ENCODE data around the gene LECT2. TPM values are rescaled to one million over a fixed set of nuclear protein-coding genes. Genes with fewer than 3 reads are reported as not detected.

Gene LECT2
- total and polyA plus RNA-seq, 3 experiments from 2014 or later = not detected

GRCh38 chr5:135964670-135965320, 10.0 kb upstream of the LECT2 start:
- H3K4me1 ChIP-seq (ENCODE audit: insufficient read depth, low read length) = no peaks in the 10 kb centered on the region
- no peak overlapping the region for H3K27ac ChIP-seq (ENCODE audit: low read depth, low read length)
- Mint-ChIP-seq H3K4me1 (no peaks in the 10 kb centered on the region), H3K36me3 (no peaks in the 10 kb centered on the region), H3K27ac (no peak overlapping the region), H3K9me3 (no peaks in the 10 kb centered on the region), H3K4me3 (peak overlapping the region in 1 of 7 donors; percentile 27), H3K27me3 (peaks cover 0 to 28% of the 10 kb centered on the region in 2 donors)
- CTCF ChIA-PET = no interaction called here
- H3K36me3 ChIP-seq (ENCODE audit: insufficient read depth, low read length) = no peaks in the 10 kb centered on the region
- no peak for DNase-seq
- POLR2A ChIA-PET = no interaction called here
- H3K9me3 ChIP-seq (ENCODE audit: low read length) = no peaks in the 10 kb centered on the region
- no peaks in the 10 kb centered on the region for H3K27me3 ChIP-seq (ENCODE audit: insufficient read depth, low read length, poor library complexity, severe bottlenecking)
- no peak overlapping the region for H3K4me3 ChIP-seq (ENCODE audit: low read length)

DNA sequence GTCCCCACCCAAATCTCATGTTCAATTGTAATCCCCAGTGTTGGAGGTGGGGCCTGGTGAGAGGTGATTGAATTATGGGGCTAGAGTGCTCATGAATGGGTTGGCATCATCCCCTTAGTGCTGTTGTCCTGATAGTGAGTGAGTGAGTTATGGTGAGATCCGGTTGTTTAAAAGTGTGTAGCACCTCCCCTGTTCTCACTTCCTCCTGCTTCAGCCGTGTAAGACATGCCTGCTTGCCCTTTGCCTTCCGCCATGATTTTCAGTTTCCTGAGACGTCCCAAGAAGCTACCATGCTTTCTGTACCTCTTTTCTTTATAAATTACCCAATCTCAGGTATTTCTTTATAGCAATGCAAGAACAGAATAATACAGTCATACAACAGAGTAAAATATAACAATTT, 742 bp upstream of the LECT2 start:
- Histone ChIP-seq H3K9me3 (ENCODE audit: low read length) (no peaks in the 10 kb centered on the region), H3K36me3 (ENCODE audit: insufficient read depth, low read length) (no peaks in the 10 kb centered on the region), H3K27ac (ENCODE audit: low read depth, low read length) (no peak overlapping the region), H3K27me3 (ENCODE audit: insufficient read depth, low read length, poor library complexity, severe bottlenecking) (peaks cover 4% of the 10 kb centered on the region), H3K4me3 (ENCODE audit: low read length) (no peak overlapping the region), H3K4me1 (ENCODE audit: insufficient read depth, low read length) (no peaks in the 10 kb centered on the region)
- H3K27me3 Mint-ChIP-seq = peaks cover 8 to 53% of the 10 kb centered on the region in 2 donors
- CTCF ChIA-PET = interaction anchor here (1.4 kb wide), 1 partner anchor 23 kb away, joined by 4 read pairs; no protein-coding TSS in a partner anchor
- no peaks in the 10 kb centered on the region for H3K9me3 Mint-ChIP-seq
- DNase-seq = no peak
- H3K36me3 Mint-ChIP-seq = no peaks in the 10 kb centered on the region
- no peaks in the 10 kb centered on the region for H3K4me1 Mint-ChIP-seq
- no peak overlapping the region for H3K27ac Mint-ChIP-seq
- POLR2A ChIA-PET = no interaction called here
- H3K4me3 Mint-ChIP-seq = no peak overlapping the region

GRCh38 chr5:135953850-135954249, 933 bp downstream of the LECT2 start:
- Histone ChIP-seq H3K36me3 (ENCODE audit: insufficient read depth, low read length) (no peaks in the 10 kb centered on the region), H3K4me3 (ENCODE audit: low read length) (no peak overlapping the region), H3K27me3 (ENCODE audit: insufficient read depth, low read length, poor library complexity, severe bottlenecking) (no peaks in the 10 kb centered on the region), H3K4me1 (ENCODE audit: insufficient read depth, low read length) (no peaks in the 10 kb centered on the region), H3K27ac (ENCODE audit: low read depth, low read length) (no peak overlapping the region), H3K9me3 (ENCODE audit: low read length) (no peaks in the 10 kb centered on the region)
- Mint-ChIP-seq H3K27me3 (peaks cover 8 to 47% of the 10 kb centered on the region in 2 donors), H3K27ac (no peak overlapping the region), H3K4me3 (no peak overlapping the region), H3K36me3 (no peaks in the 10 kb centered on the region), H3K9me3 (no peaks in the 10 kb centered on the region), H3K4me1 (no peaks in the 10 kb centered on the region)
- no peak for DNase-seq
- ChIA-PET POLR2A (no interaction called here), CTCF (no interaction called here)

GRCh38 chr5:135952683-135953082, 2.1 kb downstream of the LECT2 start:
- H3K4me3 ChIP-seq (ENCODE audit: low read length) = no peak overlapping the region
- no peaks in the 10 kb centered on the region for H3K36me3 ChIP-seq (ENCODE audit: insufficient read depth, low read length)
- no peak overlapping the region for H3K4me3 Mint-ChIP-seq
- no peaks in the 10 kb centered on the region for H3K4me1 Mint-ChIP-seq
- H3K27me3 ChIP-seq (ENCODE audit: insufficient read depth, low read length, poor library complexity, severe bottlenecking) = no peaks in the 10 kb centered on the region
- H3K9me3 Mint-ChIP-seq = no peaks in the 10 kb centered on the region
- H3K27ac Mint-ChIP-seq = no peak overlapping the region
- H3K27me3 Mint-ChIP-seq = peaks cover 8 to 39% of the 10 kb centered on the region in 2 donors
- H3K4me1 ChIP-seq (ENCODE audit: insufficient read depth, low read length) = no peaks in the 10 kb centered on the region
- CTCF ChIA-PET = no interaction called here
- H3K27ac ChIP-seq (ENCODE audit: low read depth, low read length) = no peak overlapping the region
- H3K9me3 ChIP-seq (ENCODE audit: low read length) = no peaks in the 10 kb centered on the region
- no peaks in the 10 kb centered on the region for H3K36me3 Mint-ChIP-seq
- POLR2A ChIA-PET = interaction anchor here (0.5 kb wide), 1 partner anchor 184 kb away, joined by 9 read pairs; no protein-coding TSS in a partner anchor
- no peak for DNase-seq

- no peaks in the 10 kb centered on the region for H3K36me3 Mint-ChIP-seq
- H3K9me3 Mint-ChIP-seq = no peaks in the 10 kb centered on the region
- H3K4me1 ChIP-seq (ENCODE audit: insufficient read depth, low read length) = no peaks in the 10 kb centered on the region
- no peak for DNase-seq
- H3K4me3 Mint-ChIP-seq = no peak overlapping the region
- H3K36me3 ChIP-seq (ENCODE audit: insufficient read depth, low read length) = no peaks in the 10 kb centered on the region
- CTCF ChIA-PET = interaction anchor here (0.7 to 1.2 kb wide), 4 partner anchors 8 to 130 kb away, joined by 3 to 4 read pairs (median 4); no protein-coding TSS in a partner anchor
- no peak overlapping the region for H3K27ac ChIP-seq (ENCODE audit: low read depth, low read length)
- POLR2A ChIA-PET = no interaction called here
- H3K4me3 ChIP-seq (ENCODE audit: low read length) = no peak overlapping the region
- peaks cover 8 to 36% of the 10 kb centered on the region in 2 donors for H3K27me3 Mint-ChIP-seq
- no peak overlapping the region for H3K27ac Mint-ChIP-seq
- H3K4me1 Mint-ChIP-seq = no peaks in the 10 kb centered on the region
- H3K9me3 ChIP-seq (ENCODE audit: low read length) = no peaks in the 10 kb centered on the region
- no peaks in the 10 kb centered on the region for H3K27me3 ChIP-seq (ENCODE audit: insufficient read depth, low read length, poor library complexity, severe bottlenecking)
Observed at GRCh38 chr5:135951807-135952206, 3.0 kb downstream of the LECT2 start.

- Histone ChIP-seq H3K4me1 (ENCODE audit: insufficient read depth, low read length) (no peaks in the 10 kb centered on the region), H3K27me3 (ENCODE audit: insufficient read depth, low read length, poor library complexity, severe bottlenecking) (no peaks in the 10 kb centered on the region), H3K27ac (ENCODE audit: low read depth, low read length) (no peak overlapping the region), H3K9me3 (ENCODE audit: low read length) (no peaks in the 10 kb centered on the region), H3K4me3 (ENCODE audit: low read length) (no peak overlapping the region), H3K36me3 (ENCODE audit: insufficient read depth, low read length) (no peaks in the 10 kb centered on the region)
- no peaks in the 10 kb centered on the region for H3K9me3 Mint-ChIP-seq
- DNase-seq = no peak
- no peaks in the 10 kb centered on the region for H3K4me1 Mint-ChIP-seq
- ChIA-PET POLR2A (no interaction called here), CTCF (interaction anchor here (0.7 to 1.2 kb wide), 4 partner anchors 8 to 130 kb away, joined by 3 to 4 read pairs (median 4); no protein-coding TSS in a partner anchor)
- H3K27ac Mint-ChIP-seq = no peak overlapping the region
- H3K36me3 Mint-ChIP-seq = no peaks in the 10 kb centered on the region
- H3K4me3 Mint-ChIP-seq = no peak overlapping the region
- H3K27me3 Mint-ChIP-seq = peaks cover 5 to 34% of the 10 kb centered on the region in 2 donors
Observed at GRCh38 chr5:135951257-135951656, 3.5 kb downstream of the LECT2 start.

DNA sequence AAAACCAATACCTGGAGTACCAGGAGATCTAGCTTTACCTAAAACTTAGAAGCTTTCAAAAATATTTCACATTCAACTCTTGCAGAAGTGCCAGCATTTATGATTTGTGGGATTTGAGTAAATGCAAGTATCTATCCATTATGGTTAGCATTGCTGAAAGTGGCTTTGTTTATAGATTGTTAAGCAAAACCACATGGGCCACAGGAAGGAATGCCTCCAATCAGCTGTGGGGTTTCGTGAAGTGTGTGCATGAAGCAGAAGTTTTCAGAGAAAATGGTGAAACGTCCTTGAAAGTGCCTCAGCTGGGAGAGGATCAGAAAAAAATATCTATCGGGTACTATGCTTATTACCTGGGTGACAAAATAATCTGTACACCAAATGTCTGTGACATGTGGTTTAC, 4.2 kb downstream of the LECT2 start:
- no peak overlapping the region for H3K27ac ChIP-seq (ENCODE audit: low read depth, low read length)
- Mint-ChIP-seq H3K27me3 (peaks cover 5 to 32% of the 10 kb centered on the region in 2 donors), H3K9me3 (no peaks in the 10 kb centered on the region), H3K4me1 (no peaks in the 10 kb centered on the region), H3K27ac (no peak overlapping the region), H3K36me3 (no peaks in the 10 kb centered on the region), H3K4me3 (no peak overlapping the region)
- H3K4me3 ChIP-seq (ENCODE audit: low read length) = no peak overlapping the region
- H3K4me1 ChIP-seq (ENCODE audit: insufficient read depth, low read length) = no peaks in the 10 kb centered on the region
- ChIA-PET CTCF (no interaction called here), POLR2A (no interaction called here)
- H3K36me3 ChIP-seq (ENCODE audit: insufficient read depth, low read length) = no peaks in the 10 kb centered on the region
- DNase-seq = no peak
- H3K27me3 ChIP-seq (ENCODE audit: insufficient read depth, low read length, poor library complexity, severe bottlenecking) = no peaks in the 10 kb centered on the region
- no peaks in the 10 kb centered on the region for H3K9me3 ChIP-seq (ENCODE audit: low read length)

DNA sequence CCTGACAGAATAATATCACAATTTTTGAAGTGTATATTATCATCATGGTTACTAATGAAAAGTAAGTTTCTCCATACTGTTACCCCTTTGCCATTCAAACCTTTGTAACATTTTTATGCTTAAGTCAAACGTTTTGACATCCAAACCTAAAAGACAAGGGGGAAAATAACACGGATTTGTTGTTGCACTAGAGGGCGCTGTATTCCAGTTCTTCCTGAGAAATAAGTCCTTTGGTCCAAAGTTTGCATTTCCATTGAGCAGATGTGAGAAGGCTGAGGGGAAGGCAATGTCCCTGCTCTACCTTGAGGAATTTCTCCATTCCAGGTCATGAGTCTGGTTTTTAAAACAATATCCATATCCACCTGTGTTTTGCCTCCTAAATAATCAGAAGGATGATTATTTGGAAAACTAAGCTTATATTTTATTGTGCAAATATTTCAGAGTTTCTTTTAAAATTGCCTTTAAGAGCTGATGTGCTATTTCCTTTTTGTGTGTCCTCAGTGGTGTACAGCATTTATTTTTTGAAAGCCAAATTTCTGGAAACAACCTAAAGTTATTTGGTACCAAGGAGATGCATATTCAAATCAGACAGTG, 9.7 kb downstream of the LECT2 start:
- Histone ChIP-seq H3K36me3 (ENCODE audit: insufficient read depth, low read length) (no peaks in the 10 kb centered on the region), H3K9me3 (ENCODE audit: low read length) (no peaks in the 10 kb centered on the region), H3K4me3 (ENCODE audit: low read length) (no peak overlapping the region), H3K27ac (ENCODE audit: low read depth, low read length) (no peak overlapping the region), H3K27me3 (ENCODE audit: insufficient read depth, low read length, poor library complexity, severe bottlenecking) (no peaks in the 10 kb centered on the region), H3K4me1 (ENCODE audit: insufficient read depth, low read length) (no peaks in the 10 kb centered on the region)
- Mint-ChIP-seq H3K9me3 (no peaks in the 10 kb centered on the region), H3K4me1 (no peaks in the 10 kb centered on the region), H3K4me3 (no peak overlapping the region), H3K36me3 (no peaks in the 10 kb centered on the region), H3K27ac (no peak overlapping the region), H3K27me3 (peaks cover 7 to 20% of the 10 kb centered on the region in 2 donors)
- ChIA-PET CTCF (interaction anchor here (0.8 to 2.7 kb wide), 10 partner anchors 17 to 267 kb away, joined by 3 to 19 read pairs (median 3); no protein-coding TSS in a partner anchor), POLR2A (no interaction called here)
- peak in 2 of 5 donors; percentile 25 to 44 for DNase-seq

Data from CD8-positive, alpha-beta memory T cell (primary cell).